Measurements from ENCODE around the gene FOXE3. TPM values are rescaled to one million over a fixed set of nuclear protein-coding genes. Genes with fewer than 3 reads are reported as not detected.

FOXE3 gene
- total and polyA plus RNA-seq, 9 of the 15 experiments (the other 6 are each of a cell fraction or from before 2014, with no cell fraction given): not detected

GRCh38 chr1:47410068-47410455, 6.0 kb upstream of the FOXE3 start (continued):
- TF ChIP-seq MGA (IDR thresholded peaks at IDR 0.05): no peak

Data from K562 (cell line).